GM23338 (cell line): Measurements from ENCODE around the gene TTYH1.

Experiments used
- CREB1 ChIP-seq: fragments of 250-450 bp; sonication (Bioruptor Pico); IDR thresholded peaks from 2 replicates; pipeline ENCODE4 v1.5.0; 2020; ENCODE audit warnings: low read depth, mild to moderate bottlenecking, moderate library complexity
- CTCF ChIP-seq, 2 experiments: fragments of 200-600 bp in 1 of 2; sonication (generic) in 1 of 2; conservative IDR thresholded peaks; 2 replicates each; pipeline versions ENCODE4 v1.5.1 to v1.6.1; 2016 to 2017; ENCODE audit warnings: antibody characterized with exemption in 2 of 2, low read depth in 2 of 2, mild to moderate bottlenecking in 2 of 2, moderate library complexity in 1 of 2
- ETS1 ChIP-seq: IDR thresholded peaks from 2 replicates; pipeline ENCODE4 v1.6.1; 2016; ENCODE audit warnings: antibody characterized with exemption
- EZH2 ChIP-seq: fragments of 200-600 bp; sonication (generic); IDR thresholded peaks from one replicate; pipeline ENCODE4 v1.8.0; 2017; ENCODE audit warnings: antibody characterized with exemption, mild to moderate bottlenecking, low read depth; ENCODE audit not compliant: unreplicated experiment
- EZH2phosphoT487 ChIP-seq: fragments of 200-600 bp; sonication (generic); IDR thresholded peaks from one replicate; pipeline ENCODE4 v1.8.1; 2018; ENCODE audit warnings: antibody characterized with exemption; ENCODE audit not compliant: unreplicated experiment
- JUNB ChIP-seq: IDR thresholded peaks from one replicate; pipeline ENCODE4 v1.6.1; 2016; ENCODE audit warnings: antibody characterized with exemption; ENCODE audit not compliant: unreplicated experiment
- NANOG ChIP-seq: IDR thresholded peaks from 2 replicates; pipeline ENCODE4 v1.6.1; 2016; ENCODE audit warnings: antibody characterized with exemption, borderline replicate concordance
- POLR2AphosphoS5 ChIP-seq: IDR thresholded peaks from 2 replicates; pipeline ENCODE4 v1.6.1; 2016; ENCODE audit warnings: antibody characterized with exemption, low read depth
- REST ChIP-seq: IDR thresholded peaks from one replicate; pipeline ENCODE4 v1.6.1; 2018; ENCODE audit warnings: antibody characterized with exemption; ENCODE audit not compliant: unreplicated experiment
- STAT1 ChIP-seq: IDR thresholded peaks from one replicate; pipeline ENCODE4 v1.6.1; 2016; ENCODE audit warnings: antibody characterized with exemption; ENCODE audit not compliant: unreplicated experiment
- ZNF114 ChIP-seq: fragments of 250-450 bp; sonication (Bioruptor Pico); IDR thresholded peaks from 2 replicates; pipeline ENCODE4 v1.5.0; 2020; ENCODE audit warnings: mild to moderate bottlenecking, moderate library complexity
- ZNF462 ChIP-seq: fragments of 250-450 bp; sonication (Bioruptor Pico); IDR thresholded peaks from 2 replicates; pipeline ENCODE4 v1.5.0; 2020; ENCODE audit warnings: mild to moderate bottlenecking, moderate library complexity

GRCh38 chr19:54426291-54426931 is 11.1 kb downstream of the TTYH1 start:
- TF ChIP-seq CTCF (conservative IDR thresholded peaks at IDR 0.05; ENCODE audit: low read depth in 2 of 2) (no peak), ETS1 (no peak), EZH2 (no peak), POLR2AphosphoS5 (no peak), EZH2phosphoT487 (no peak), REST (no peak), ZNF114 (CRISPR knock-in tag) (no peak), STAT1 (no peak), JUNB (no peak), CREB1 (no peak), ZNF462 (no peak), NANOG (no peak)
